IgD-negative memory B cell (primary cell): Measurements from ENCODE around the gene GGTLC2. TPM values are rescaled to one million over a fixed set of nuclear protein-coding genes. Genes with fewer than 3 reads are reported as not detected.
A peak's percentile ranks its signal among the peaks of the same experiment; 100 is the strongest.

Experiments used
- H3K27ac Mint-ChIP-seq, 3 donors: one replicate each; pipeline ENCODE4 v1.8.0; 2020 to 2022; ENCODE audit warnings: mild to moderate bottlenecking in 3 of 3, mixed read lengths in 3 of 3, moderate library complexity in 1 of 3
- H3K27me3 Mint-ChIP-seq: one replicate; pipeline ENCODE4 v1.8.0; 2021; ENCODE audit warnings: mixed read lengths
- H3K36me3 Mint-ChIP-seq: one replicate; pipeline ENCODE4 v1.8.0; 2020; ENCODE audit warnings: mild to moderate bottlenecking, mixed read lengths
- H3K4me1 Mint-ChIP-seq, 3 donors: one replicate each; pipeline ENCODE4 v1.8.0; 2020 to 2022; ENCODE audit warnings: mixed read lengths in 3 of 3, mild to moderate bottlenecking in 1 of 3
- H3K4me3 Mint-ChIP-seq, 4 donors: one replicate each; pipeline ENCODE4 v1.8.0; 2020 to 2022; ENCODE audit warnings: mild to moderate bottlenecking in 4 of 4, mixed read lengths in 4 of 4, moderate library complexity in 3 of 4
- H3K9me3 Mint-ChIP-seq, 3 donors: one replicate each; pipeline ENCODE4 v1.8.0; 2020 to 2021; ENCODE audit warnings: mixed read lengths in 3 of 3, mild to moderate bottlenecking in 1 of 3
- polyA plus RNA-seq: library from polyadenylated mRNA; unstranded; fragments of 300-500 nt; fragmentation: Illumina TruSeq; gene quantifications from one replicate; pipeline ENCODE4 v1.2.3, GENCODE V29; 2021

Gene GGTLC2
- polyA plus RNA-seq, 1 donor from 2014 or later: not detected

DNA sequence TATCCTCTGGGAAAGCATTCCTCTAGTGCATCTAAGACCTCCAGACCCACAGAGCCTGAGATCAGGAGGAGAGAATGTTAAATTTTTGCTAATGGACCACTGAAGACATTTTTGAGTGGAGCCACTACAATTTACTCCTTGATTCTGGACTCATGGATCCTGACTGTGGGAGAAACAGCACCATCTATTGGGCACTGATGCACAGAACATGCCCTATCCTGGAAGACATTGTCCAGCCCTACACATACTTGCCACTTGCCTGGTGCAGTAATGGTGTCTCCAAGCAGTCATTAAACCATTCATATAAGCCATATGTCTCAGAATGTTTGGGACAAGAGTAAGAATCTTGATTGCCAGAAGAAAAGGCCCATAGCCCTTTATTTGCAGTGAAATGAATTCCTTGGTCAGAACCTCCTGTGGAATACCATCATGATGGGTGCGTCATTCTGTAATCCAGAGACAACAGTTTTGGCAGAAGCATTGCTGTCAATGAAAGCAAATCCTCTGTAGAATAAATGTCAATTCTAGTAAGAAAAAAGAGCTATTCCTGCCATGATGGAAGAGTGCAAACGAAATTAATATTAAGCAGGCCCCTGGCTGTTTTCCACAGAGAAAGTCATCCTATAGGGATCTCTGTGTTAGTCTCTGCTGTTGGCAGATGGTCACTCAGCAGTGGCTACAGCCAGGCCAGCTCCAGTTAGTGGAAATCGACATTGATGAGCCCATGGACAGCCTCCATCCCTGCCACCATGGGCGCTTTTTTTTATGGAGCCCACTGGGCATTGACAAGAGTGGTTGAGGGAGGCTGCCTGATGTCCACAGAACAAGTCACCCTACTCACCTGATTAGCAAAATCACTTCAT, 43.5 kb downstream of the GGTLC2 start:
- H3K27ac Mint-ChIP-seq: peak overlapping the region in 2 of 3 donors; percentile 63 to 69
- H3K4me3 Mint-ChIP-seq: peak overlapping the region in 2 of 4 donors; percentile 69 to 93
- H3K9me3 Mint-ChIP-seq: no peaks in the 10 kb centered on the region
- peaks cover 3% of the 10 kb centered on the region for H3K27me3 Mint-ChIP-seq
- H3K36me3 Mint-ChIP-seq: no peaks in the 10 kb centered on the region
- peaks cover 36 to 40% (median 38%) of the 10 kb centered on the region in 3 donors for H3K4me1 Mint-ChIP-seq

DNA sequence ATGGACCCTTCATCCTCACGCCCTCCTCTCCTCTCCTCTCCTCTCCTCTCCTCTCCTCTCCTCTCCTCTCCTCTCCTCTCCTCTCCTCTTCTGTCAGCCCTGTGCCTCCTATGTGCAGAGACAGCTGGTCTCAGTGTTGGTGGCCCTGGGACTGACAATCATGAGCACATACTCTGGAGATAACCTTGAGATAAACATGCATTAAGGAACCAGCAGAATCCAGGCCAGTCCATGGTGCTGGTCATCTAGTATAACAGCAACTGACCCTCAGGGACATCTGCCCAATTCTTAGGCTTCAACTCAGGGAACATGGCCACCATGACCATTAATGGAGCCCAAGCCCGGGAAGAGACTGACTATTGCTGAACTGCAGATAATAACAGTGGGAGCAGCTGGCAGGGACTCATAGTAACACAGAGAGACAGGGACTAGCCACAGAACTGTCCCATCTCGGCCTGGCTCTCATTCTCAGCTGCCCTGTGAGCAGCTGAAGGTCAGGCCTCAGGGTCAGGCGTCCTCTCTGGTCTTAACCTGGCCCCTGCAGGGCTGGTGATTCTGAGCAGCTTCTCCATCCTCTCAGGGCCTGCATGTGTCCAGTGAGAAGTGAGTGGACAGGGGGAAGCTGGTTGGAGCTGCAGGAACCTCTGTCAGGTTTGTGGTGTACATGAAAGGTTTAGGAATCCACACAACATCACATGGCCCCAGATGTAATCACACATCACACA, 45.4 kb downstream of the GGTLC2 start:
- no peaks in the 10 kb centered on the region for H3K9me3 Mint-ChIP-seq
- peak overlapping the region in 1 of 4 donors; percentile 75 for H3K4me3 Mint-ChIP-seq
- no peak overlapping the region for H3K27ac Mint-ChIP-seq
- peaks cover 5% of the 10 kb centered on the region for H3K27me3 Mint-ChIP-seq
- no peaks in the 10 kb centered on the region for H3K36me3 Mint-ChIP-seq
- peaks cover 39 to 49% (median 45%) of the 10 kb centered on the region in 3 donors for H3K4me1 Mint-ChIP-seq

DNA sequence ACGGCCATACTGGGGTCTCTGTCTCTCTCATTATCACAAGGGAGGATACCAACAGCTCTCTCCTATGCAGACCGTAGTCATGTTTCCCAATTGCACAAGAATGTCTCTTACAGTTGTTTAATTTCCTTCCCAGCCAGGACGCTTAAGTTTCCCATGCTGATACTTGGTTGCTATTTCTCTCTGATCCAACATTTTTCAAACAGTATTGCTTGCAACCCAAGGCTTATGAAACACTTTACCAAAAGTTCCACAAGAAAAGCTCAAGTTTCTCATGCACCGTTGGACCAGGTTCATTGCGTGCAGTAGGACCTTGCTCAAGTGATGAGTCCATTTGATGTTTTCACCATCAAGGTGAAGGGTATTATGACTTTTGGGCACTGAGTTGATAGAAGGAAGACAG, 46.6 kb downstream of the GGTLC2 start:
- H3K27me3 Mint-ChIP-seq: peaks cover 5% of the 10 kb centered on the region
- peak overlapping the region in 1 of 3 donors; percentile 8 for H3K27ac Mint-ChIP-seq
- H3K36me3 Mint-ChIP-seq: no peaks in the 10 kb centered on the region
- no peak overlapping the region for H3K4me3 Mint-ChIP-seq
- H3K9me3 Mint-ChIP-seq: no peaks in the 10 kb centered on the region
- H3K4me1 Mint-ChIP-seq: peaks cover 32 to 41% (median 38%) of the 10 kb centered on the region in 3 donors

DNA sequence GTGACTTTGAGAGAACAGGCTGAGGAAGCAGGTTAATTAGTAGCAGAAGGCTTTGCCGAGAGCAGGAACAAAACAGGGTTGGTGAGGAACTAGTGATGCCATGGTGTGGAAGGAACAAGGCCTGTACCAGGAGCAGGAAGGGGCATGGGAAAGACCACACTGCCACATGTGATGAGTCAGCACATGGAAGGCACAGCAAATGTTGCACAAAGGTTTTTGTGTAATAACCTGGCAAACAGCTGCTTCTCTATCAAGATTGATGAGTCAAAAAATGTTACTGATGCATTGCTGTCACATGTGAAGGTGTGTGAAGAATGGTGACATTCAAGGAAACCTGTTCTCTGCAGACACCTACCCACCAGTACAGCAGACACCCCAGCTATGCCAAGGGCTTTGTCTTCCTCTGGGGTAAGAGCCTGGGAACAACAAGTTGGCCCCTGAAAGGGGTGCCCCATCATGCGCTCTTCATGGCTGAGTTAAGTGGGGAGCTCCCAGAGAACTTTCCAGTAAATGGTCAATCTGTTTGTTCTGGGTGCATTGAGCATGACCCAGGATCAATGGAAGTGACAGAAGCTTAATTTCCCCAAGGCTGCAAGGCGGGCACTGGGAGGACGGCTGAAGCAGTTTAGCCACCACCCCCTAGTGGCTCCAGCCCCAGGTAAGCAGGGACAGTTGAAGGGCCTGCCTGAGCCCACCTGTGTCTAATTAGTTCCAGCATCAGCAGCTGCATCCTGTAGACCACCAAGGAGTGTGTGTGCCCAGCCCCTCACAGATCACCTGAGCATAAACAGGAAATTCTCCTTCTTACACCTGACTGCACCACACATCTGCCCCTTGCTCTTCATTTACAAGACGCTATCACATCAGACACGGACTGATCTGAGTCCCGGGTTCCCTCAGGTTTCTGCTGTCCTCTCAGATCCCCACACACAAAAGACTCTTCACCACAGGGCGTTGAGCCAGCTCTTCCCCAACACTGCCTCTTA, 47.6 kb downstream of the GGTLC2 start:
- Mint-ChIP-seq H3K27ac (peak overlapping the region; percentile 11 to 87 (median 72)), H3K9me3 (no peaks in the 10 kb centered on the region), H3K36me3 (no peaks in the 10 kb centered on the region), H3K27me3 (peaks cover 5% of the 10 kb centered on the region), H3K4me1 (peaks cover 23 to 32% (median 29%) of the 10 kb centered on the region in 3 donors), H3K4me3 (peak overlapping the region; percentile 21 to 70 (median 65))

DNA sequence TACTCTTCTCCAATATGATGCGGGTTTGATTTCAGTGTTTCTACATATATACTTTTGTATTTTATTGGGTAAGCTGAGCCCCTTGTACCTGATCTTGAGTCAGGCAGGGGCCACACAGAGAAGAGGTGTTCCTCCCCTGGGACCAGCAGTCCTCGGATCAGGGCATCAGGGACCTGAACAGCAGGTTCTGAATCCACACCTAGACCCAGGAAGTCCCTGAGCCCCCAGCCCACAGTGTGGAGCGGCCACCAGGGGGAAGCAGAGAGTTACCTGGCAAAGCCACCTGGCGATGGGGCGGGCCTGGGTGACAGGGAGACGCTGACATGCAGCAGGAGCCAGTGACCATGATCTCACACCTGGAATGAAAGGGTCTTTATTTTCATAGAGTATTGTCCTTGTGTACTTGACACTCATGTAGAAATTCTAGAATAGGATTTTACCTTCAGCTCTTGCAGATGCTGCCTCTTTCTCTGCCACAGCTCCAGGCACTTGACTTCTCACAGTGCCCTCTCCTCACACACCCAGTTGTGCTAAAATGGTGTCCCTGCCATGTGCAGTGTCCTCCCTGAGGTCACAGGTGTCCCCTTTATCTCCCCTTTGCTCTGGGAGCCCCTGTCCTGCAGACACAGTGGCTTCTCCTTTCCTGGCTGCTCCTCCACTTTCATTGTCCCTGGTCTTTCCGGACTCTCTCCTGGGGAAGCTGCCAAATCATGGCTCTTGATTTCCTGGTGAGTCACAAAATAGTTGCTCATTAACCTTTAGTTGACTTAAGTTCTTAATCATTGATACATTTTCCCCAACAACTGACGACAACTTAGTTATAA, 48.5 kb downstream of the GGTLC2 start:
- no peaks in the 10 kb centered on the region for H3K36me3 Mint-ChIP-seq
- peak overlapping the region; percentile 11 to 87 (median 72) for H3K27ac Mint-ChIP-seq
- no peaks in the 10 kb centered on the region for H3K9me3 Mint-ChIP-seq
- H3K4me1 Mint-ChIP-seq: peaks cover 15 to 23% (median 20%) of the 10 kb centered on the region in 3 donors
- H3K27me3 Mint-ChIP-seq: peaks cover 5% of the 10 kb centered on the region
- H3K4me3 Mint-ChIP-seq: peak overlapping the region; percentile 21 to 70 (median 65)

DNA sequence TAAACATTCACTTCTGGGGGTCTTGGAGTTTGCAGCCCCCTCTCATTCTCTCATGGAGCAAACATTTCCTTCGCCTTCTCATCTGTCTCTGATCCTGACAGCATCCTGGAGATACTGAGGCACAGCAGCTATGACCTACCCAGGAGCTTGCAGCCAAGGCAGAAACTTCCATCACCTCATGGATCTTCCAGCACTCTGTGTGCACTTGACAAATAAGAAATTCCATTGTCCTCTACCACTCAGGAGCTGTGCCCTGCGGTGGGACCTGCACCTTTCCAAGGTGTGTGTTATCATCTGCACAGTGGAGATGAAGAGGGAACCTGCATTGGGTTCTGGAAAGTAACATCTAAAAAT, 49.1 kb downstream of the GGTLC2 start:
- Mint-ChIP-seq H3K9me3 (no peaks in the 10 kb centered on the region), H3K4me1 (peaks cover 20 to 28% (median 25%) of the 10 kb centered on the region in 3 donors), H3K4me3 (no peak overlapping the region), H3K27me3 (peaks cover 5% of the 10 kb centered on the region), H3K27ac (no peak overlapping the region), H3K36me3 (no peaks in the 10 kb centered on the region)

- H3K27me3 Mint-ChIP-seq: peaks cover 5% of the 10 kb centered on the region
- H3K27ac Mint-ChIP-seq: no peak overlapping the region
- peak overlapping the region in 2 of 4 donors; percentile 17 to 63 for H3K4me3 Mint-ChIP-seq
- H3K36me3 Mint-ChIP-seq: no peaks in the 10 kb centered on the region
- no peaks in the 10 kb centered on the region for H3K9me3 Mint-ChIP-seq
- H3K4me1 Mint-ChIP-seq: peaks cover 22 to 30% (median 27%) of the 10 kb centered on the region in 3 donors
These were observed 49.7 kb downstream of the GGTLC2 start for GRCh38 chr22:22694106-22694505.

GRCh38 chr22:22696104-22696503, 51.7 kb downstream of the GGTLC2 start:
- no peak overlapping the region for H3K4me3 Mint-ChIP-seq
- no peaks in the 10 kb centered on the region for H3K9me3 Mint-ChIP-seq
- no peak overlapping the region for H3K27ac Mint-ChIP-seq
- no peaks in the 10 kb centered on the region for H3K36me3 Mint-ChIP-seq
- peaks cover 22 to 30% (median 27%) of the 10 kb centered on the region in 3 donors for H3K4me1 Mint-ChIP-seq
- peaks cover 5% of the 10 kb centered on the region for H3K27me3 Mint-ChIP-seq

Other genes with a start within 250 kb of the GGTLC2 start
- 3.8 TPM for gene ZNF280B, start 135.9 kb upstream of the GGTLC2 start, polyA plus RNA-seq
- gene ZNF280A, start 124.3 kb upstream of the GGTLC2 start, polyA plus RNA-seq: not detected
- gene PRAME, start 85.3 kb upstream of the GGTLC2 start, polyA plus RNA-seq: not detected
- gene IGLL5, start 243.2 kb downstream of the GGTLC2 start, polyA plus RNA-seq: 195 TPM